GM21529 (cell line): ENCODE results near the gene RPS6KA1.
"Not testable (repeated sequence)": the region's sequence is repeated elsewhere in the genome, so short reads cannot be mapped to it uniquely, and the experiment has no call there.

Source experiments
- ATAC-seq: cut with Tn5 transposase; IDR thresholded peaks from one replicate; pipeline ENCODE4 v1.9.1; 2021; ENCODE audit not compliant: unreplicated experiment

The RPS6KA1 gene

GRCh38 chr1:26553942-26554682 is 24.6 kb downstream of the RPS6KA1 start:
- no peak for ATAC-seq

DNA sequence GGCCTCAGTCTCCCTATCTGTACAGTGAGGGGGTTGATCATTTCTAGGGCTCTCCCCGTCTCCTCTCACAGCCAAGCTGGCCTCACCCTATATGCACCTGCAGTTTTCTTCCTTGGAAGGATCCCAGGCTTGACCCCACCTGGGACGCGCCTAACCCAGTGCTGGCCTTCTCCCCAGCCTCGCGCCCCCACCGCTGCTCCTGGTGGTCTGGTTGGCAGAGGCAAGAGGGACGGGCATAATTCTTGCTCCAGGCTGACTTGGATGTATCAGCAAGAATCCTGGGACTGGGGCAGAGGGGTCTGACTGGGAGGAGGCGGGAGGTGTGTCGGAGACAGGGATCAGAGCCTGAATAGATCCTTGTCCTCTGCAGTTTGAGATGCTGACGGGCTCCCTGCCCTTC is 25.2 kb downstream of the RPS6KA1 start:
- ATAC-seq = no peak

DNA sequence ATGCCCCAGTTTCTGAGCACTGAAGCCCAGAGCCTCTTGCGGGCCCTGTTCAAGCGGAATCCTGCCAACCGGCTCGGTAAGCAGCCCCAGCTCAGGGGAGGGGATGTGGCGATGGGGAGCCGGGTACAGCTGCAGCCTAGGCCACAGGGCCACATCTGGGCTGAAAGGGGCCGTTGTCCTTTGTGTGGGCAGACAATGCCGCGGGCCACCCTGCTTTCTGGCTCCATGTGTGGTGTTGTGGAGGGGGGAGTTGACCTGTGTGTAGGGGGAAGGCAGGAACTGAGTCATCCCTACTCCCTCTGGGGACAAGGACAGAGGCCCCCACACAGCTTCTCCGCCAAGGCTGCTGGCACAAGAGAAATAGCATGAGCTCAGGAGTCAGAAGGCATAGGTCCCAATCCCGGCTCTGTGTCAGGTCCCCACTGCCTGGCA is 26.0 kb downstream of the RPS6KA1 start:
- no peak for ATAC-seq

GRCh38 chr1:26556111-26556510 is 26.6 kb downstream of the RPS6KA1 start:
- ATAC-seq = no peak

DNA sequence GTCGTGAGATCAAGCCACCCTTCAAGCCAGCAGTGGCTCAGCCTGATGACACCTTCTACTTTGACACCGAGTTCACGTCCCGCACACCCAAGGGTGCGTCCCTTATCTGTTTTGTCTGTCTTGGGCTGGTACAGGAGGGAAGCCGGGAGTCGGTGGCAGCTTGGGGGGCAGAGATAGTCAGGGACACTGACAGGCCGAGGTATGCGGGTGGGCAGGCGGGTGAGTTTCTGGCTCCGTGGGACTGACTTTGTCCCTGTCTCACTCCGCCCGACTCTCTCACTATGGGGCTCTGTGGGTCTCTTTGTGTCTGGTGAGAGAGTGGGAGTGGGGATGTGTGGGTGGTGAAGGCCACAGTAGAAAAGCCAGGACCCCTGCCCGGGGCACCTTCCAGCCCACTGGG is 27.4 kb downstream of the RPS6KA1 start:
- ATAC-seq = no peak

DNA sequence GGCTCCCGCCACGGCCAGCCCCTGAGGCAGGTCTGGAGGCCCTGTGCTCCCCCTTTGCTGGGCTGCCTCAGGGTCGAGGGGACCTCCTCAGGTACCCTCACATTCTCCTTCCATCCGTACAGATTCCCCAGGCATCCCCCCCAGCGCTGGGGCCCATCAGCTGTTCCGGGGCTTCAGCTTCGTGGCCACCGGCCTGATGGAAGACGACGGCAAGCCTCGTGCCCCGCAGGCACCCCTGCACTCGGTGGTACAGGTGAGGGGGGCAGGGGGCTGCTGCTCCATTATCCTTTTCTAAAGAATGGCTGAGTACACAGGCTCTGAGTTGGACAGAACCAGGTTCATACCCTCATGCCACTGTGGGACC is 29.1 kb downstream of the RPS6KA1 start:
- no peak for ATAC-seq

DNA sequence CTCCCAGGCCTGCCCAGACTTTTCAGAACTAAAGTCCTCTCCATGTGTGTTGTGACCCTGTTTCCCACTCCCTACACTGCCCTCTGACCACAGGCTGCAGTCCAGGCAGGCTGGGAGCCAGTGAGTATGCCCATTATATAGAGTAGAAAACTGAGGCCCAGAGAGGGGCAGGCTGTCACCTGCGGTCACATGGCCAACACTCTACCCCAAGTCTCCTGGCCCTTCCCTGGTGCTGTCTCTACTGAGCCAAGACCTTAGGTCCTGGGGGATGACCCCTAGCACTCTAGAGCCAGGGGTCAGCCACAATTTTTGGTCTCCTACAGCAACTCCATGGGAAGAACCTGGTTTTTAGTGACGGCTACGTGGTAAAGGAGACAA is 30.8 kb downstream of the RPS6KA1 start:
- no peak for ATAC-seq

DNA sequence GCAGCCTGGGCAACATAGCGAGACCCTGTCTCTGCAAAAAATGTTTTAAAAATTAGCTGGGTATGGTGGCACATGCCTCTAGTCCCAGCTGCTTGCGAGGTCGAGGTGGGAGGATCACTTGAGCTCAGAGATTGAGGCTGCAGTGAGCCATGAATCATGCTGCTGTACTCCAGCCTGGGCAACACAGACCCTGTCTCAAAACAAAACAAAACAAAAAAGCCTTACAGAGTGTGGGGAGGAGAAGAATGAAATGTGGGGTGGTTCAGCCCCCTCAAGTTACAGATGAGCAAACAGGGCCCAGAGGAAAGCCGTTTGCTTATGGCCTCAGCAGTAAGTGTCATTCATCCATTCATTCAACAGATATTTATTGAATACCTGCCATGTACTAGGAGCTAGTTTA is 40.7 kb downstream of the RPS6KA1 start:
- ATAC-seq = no peak

DNA sequence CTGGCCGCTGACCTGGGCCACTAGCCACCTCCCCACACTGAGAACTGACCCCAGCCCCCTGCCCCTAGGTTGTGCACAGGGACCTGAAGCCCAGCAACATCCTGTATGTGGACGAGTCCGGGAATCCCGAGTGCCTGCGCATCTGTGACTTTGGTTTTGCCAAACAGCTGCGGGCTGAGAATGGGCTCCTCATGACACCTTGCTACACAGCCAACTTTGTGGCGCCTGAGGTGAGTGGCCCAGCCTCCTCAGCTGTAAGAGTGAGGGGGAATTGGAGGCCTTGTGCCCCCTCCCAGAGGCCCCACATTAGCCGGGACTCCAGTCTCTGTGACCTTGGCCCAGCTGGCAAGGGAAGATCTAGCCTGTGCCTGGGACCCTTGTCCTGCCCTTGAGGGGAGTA is 41.8 kb downstream of the RPS6KA1 start:
- no peak for ATAC-seq

DNA sequence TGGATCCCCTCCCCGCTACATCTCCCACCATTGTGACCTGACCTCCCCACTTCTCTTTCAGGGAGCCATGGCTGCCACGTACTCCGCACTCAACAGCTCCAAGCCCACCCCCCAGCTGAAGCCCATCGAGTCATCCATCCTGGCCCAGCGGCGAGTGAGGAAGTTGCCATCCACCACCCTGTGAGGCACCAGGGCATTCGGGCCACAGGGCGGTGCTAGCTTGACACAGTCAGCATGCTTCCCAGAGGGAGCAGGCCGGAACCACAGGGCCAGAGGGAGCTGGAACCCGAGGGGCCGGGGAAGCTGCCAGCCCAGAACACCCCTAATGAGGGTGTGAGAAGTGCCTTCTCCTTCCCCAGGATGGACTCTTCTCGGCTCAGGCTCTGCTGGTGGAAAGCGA is 44.5 kb downstream of the RPS6KA1 start:
- ATAC-seq = no peak

- no peak for ATAC-seq
Observed at GRCh38 chr1:26574719-26575251, 45.2 kb downstream of the RPS6KA1 start.

GRCh38 chr1:26575348-26575747 is 45.8 kb downstream of the RPS6KA1 start:
- ATAC-seq = no peak

- ATAC-seq = no peak
Observed at GRCh38 chr1:26578167-26578566, 48.6 kb downstream of the RPS6KA1 start.

DNA sequence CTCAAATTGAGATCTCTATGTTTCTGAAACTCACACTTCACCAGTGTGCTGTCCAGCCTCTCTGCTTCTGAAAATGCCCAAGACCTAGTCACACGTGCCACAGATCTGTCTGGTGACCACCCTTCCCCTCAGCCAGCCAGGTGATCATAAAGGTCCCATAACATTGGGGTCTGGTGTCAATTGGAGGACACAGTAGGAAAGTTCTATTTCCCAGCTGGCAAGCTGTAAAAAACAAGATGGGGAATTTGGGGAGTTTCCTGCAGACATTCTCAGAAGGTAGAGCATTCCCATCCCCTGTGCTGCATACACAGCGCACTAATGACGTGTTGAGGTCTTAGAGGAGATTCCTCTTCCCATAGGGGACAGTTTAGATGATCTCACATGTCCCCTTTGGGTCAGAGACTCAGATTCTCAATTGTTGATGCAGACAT is 50.1 kb downstream of the RPS6KA1 start:
- ATAC-seq = no peak

DNA sequence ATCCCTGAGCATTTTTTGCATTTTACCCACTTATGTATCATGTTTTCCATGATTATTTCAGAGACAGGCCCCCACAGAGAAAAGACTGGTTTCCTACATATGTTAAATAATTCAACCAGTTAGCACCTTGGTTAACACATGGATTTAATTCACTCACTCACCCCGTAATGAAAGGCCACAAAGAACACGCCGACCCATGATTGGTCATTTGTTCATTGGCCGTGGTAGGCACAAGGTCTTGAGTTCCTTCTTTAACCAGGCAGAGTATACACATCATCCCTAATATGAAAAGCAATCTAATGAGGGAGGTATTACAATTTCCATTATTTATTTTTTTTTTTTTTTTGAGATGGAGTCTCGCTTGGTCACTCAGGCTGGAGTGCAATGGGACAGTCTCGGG is 50.6 kb downstream of the RPS6KA1 start:
- no peak for ATAC-seq

DNA sequence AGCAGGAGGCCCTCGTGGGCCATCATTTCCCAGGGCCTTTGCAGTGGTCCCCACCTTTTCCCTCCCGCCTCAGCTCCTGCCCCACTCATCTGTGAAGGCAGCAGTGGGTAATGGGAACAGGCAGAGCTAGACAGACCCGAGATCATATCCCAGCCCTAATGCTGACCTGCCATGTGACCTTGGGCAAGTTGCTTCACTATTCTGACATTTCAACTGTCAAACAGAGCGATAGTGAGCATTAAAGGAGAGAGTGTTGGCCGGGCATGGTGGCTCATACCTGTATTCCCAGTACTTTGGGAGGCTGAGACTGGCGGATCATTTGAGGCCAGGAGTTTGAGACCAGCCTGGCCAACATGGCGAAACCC is 51.7 kb downstream of the RPS6KA1 start:
- ATAC-seq = no peak

DNA sequence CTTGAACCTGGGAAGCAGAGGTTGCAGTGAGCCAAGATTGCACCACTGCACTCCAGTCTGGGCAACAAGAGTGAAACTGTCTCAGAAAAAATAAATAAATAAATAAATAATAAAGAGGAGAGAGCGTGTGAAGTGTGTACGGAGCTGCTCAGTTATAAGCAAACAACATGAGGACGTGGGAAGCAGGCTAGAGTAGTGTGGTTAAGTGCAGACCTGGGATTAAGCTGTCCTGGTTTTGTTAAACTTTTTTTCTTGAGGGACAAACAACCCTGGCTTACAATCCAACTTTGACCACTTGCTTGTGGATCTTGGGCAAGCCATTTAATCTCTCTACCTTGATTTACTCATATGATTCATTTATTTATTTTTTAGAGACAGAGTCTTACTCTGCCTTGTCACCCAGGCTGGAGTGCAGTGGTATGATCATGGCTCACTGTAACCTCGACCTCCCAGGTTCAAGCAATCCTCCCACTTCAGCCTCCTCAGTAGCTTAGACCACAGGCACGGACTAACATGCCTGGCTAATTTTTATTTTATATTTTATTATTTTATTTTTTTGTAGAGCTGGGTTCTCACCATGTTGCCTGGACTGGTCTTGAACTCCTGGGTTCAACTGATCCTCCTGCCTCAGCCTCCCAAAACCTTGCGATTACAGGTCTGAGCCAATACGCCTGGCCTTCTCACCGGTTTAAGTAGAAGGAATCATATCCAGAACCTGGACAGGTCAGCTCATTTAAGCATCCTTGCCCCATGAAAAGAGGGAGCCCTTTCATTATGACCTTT is 52.7 kb downstream of the RPS6KA1 start:
- no peak for ATAC-seq

- peak; percentile 49 for ATAC-seq
Observed at GRCh38 chr1:26582836-26583460, 53.4 kb downstream of the RPS6KA1 start.

DNA sequence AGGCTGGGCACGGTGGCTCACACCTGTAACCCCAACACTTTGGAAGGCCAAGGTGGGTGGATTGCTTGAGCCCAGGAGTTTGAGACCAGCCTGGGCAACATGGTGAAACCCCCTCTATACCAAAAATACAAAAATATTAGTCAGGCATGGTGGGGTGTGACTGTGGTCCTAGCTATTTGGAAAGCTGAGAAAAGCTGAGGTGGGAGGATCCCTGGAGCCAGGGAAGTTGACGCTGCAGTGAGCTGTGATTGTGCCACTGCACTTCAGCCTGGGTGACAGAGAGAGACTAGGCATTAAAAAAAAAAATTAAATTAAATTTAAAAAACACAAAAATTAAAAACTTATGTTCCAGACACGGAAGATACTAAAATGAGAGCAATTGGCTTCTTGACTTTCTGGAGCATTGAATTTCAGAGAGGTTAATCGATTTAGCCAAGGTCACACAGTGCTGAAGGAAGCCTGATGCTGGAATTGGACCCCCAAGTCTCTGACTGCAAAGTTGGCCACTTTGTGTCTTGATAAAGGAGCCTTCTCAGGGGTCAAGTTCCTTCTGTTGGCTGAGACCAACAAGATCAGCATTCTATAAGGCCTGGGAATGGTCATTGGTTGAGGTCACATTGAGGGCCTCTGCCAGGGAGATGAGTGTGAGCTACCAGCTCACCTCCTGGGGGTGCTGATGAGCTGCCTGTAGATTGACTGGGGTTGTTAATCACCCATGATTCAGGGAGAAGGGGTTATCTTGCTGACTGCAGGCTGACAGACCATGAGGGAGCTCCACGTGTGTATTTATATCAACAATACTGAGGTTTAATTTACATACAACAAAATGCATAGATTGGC is 54.3 kb downstream of the RPS6KA1 start:
- no peak for ATAC-seq

DNA sequence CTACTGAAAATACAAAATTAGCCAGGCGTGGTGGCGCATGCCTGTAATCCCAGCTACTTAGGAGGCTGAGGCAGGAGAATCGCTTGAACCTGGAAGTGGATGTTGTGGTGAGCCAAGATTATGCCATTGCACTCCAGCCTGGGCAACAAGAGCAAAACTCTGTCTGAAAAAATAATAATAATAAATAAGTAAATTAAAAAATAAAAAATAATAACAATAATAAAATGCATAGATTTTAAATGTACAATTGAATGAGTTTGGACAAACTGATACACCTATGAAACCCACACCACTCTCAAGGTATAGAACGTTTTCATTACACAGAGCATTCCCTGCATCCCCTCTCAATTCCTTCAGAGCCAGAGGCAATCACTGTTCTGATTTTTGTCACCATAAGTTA is 55.0 kb downstream of the RPS6KA1 start:
- ATAC-seq = not testable (repeated sequence)

- no peak for ATAC-seq
Observed at GRCh38 chr1:26585471-26585870, 55.9 kb downstream of the RPS6KA1 start.
